CD4-positive, alpha-beta T cell (primary cell): ENCODE results near the gene FUBP1. TPM values are rescaled to one million over a fixed set of nuclear protein-coding genes. Genes with fewer than 3 reads are reported as not detected.

Source experiments
- ATAC-seq: fragments of 200-7000 bp; cut with Tn5 transposase; one replicate; pipeline ENCODE4 v1.10.0; 2022; ENCODE audit warnings: mild to moderate bottlenecking; ENCODE audit not compliant: poor library complexity
- CTCF ChIA-PET: fragments of 350-600 bp; sonication (Branson Sonifier 250); formaldehyde crosslinking; loops from one replicate; lab custom pipeline; 2021; ENCODE audit warnings: antibody characterized with exemption, inconsistent platforms; lab: Charles Lee
- POLR2A ChIA-PET: fragments of 350-600 bp; sonication (Branson Sonifier 250); formaldehyde crosslinking; loops from one replicate; lab custom pipeline; 2021; ENCODE audit warnings: antibody characterized with exemption, inconsistent platforms; lab: Charles Lee
- DNase-seq, 14 experiments: peaks; one replicate each; pipeline ENCODE4 v3.0.0-alpha.2; 2013 to 2020; ENCODE audit warnings: mixed read lengths in 2 of 14
- H3K27ac ChIP-seq, 2 donors: one replicate each; pipeline versions ENCODE4 v1.5.1 to v1.7.0; 2013; ENCODE audit warnings: low read length in 2 of 2, low read depth in 1 of 2, mild to moderate bottlenecking in 1 of 2
- H3K27me3 ChIP-seq, 2 experiments: 1 replicate in 1 of 2; 2 replicates in 1 of 2; pipeline versions ENCODE4 v1.6.1 to v1.7.0; 2013; ENCODE audit warnings: low read length in 2 of 2, control low read depth in 1 of 2, mild to moderate bottlenecking in 1 of 2, moderate library complexity in 1 of 2; ENCODE audit not compliant: insufficient read depth in 2 of 2, control insufficient read depth in 1 of 2
- H3K36me3 ChIP-seq: one replicate; pipeline ENCODE4 v1.6.1; 2013; ENCODE audit warnings: low read length, control low read depth; ENCODE audit not compliant: insufficient read depth
- H3K4me1 ChIP-seq: one replicate; pipeline ENCODE4 v1.6.1; 2013; ENCODE audit warnings: low read length, control low read depth; ENCODE audit not compliant: insufficient read depth
- H3K4me3 ChIP-seq: one replicate; pipeline ENCODE4 v1.5.1; 2013; ENCODE audit warnings: mild to moderate bottlenecking, low read length, moderate library complexity
- H3K9me3 ChIP-seq, 2 experiments: 1 replicate in 1 of 2; 2 replicates in 1 of 2; pipeline versions ENCODE4 v1.6.1 to v1.7.0; 2013; ENCODE audit warnings: low read length in 2 of 2, mild to moderate bottlenecking in 2 of 2, control low read depth in 1 of 2, moderate library complexity in 1 of 2; ENCODE audit not compliant: control insufficient read depth in 1 of 2, insufficient read depth in 1 of 2
- H3K27ac Mint-ChIP-seq: one replicate; pipeline ENCODE4 v1.8.0; 2020; ENCODE audit warnings: mixed read lengths
- H3K27me3 Mint-ChIP-seq: one replicate; pipeline ENCODE4 v1.8.0; 2021; ENCODE audit warnings: mixed read lengths
- H3K36me3 Mint-ChIP-seq: one replicate; pipeline ENCODE4 v1.8.0; 2021; ENCODE audit warnings: low read depth, mixed read lengths
- H3K4me1 Mint-ChIP-seq: one replicate; pipeline ENCODE4 v1.8.0; 2021; ENCODE audit warnings: low read depth, mixed read lengths
- H3K4me3 Mint-ChIP-seq: one replicate; pipeline ENCODE4 v1.8.0; 2020; ENCODE audit warnings: mild to moderate bottlenecking, mixed read lengths
- H3K9me3 Mint-ChIP-seq: one replicate; pipeline ENCODE4 v1.8.0; 2020; ENCODE audit warnings: mixed read lengths
- CTCF ChIP-seq: fragments of 200-600 bp; IDR thresholded peaks from one replicate; pipeline ENCODE4 v1.8.0; 2022; ENCODE audit warnings: antibody characterized with exemption, mild to moderate bottlenecking
- intact Hi-C, 2 experiments: fragments of 100-400 bp; cut with DNase I in 1 of 2; cut with micrococcal nuclease in 1 of 2; formaldehyde crosslinking; loops; one replicate each; pipeline versions ENCODE4 v1.15.1 to v1.9.0; 2023 to 2025; cut with DNase I, micrococcal nuclease
- total RNA-seq, 174 experiments: library from RNA in 2 of 174; stranded (reverse) in 2 of 174; gene quantifications; one replicate each; pipeline ENCODE4 v1.2.3 and lab custom pipeline; 2021 to 2026

FUBP1 gene
- total RNA-seq, 2 experiments from 2014 or later = 196 to 202 TPM

- Histone ChIP-seq H3K27me3 (no peaks in the 10 kb centered on the region), H3K4me3 (no peak overlapping the region), H3K9me3 (no peaks in the 10 kb centered on the region), H3K4me1 (no peaks in the 10 kb centered on the region), H3K36me3 (peaks cover 97% of the 10 kb centered on the region), H3K27ac (no peak overlapping the region)
- no peak for TF ChIP-seq CTCF
- POLR2A ChIA-PET = interaction anchor here (0.7 to 3.5 kb wide), 2 partner anchors 20 to 23 kb away, joined by 4 to 17 read pairs; partner anchors contain the start of gene FUBP1
- CTCF ChIA-PET = interaction anchor here (1.5 kb wide), 1 partner anchor 27 kb away, joined by 3 read pairs; no protein-coding TSS in a partner anchor
- ATAC-seq (no peak), DNase-seq (no peak)
- peaks cover 23% of the 10 kb centered on the region for H3K4me1 Mint-ChIP-seq
- H3K9me3 Mint-ChIP-seq = no peaks in the 10 kb centered on the region
- H3K27ac Mint-ChIP-seq = no peak overlapping the region
- intact Hi-C loops = loop anchor here in 1 of 2 experiments (10.0 kb wide), 2 partner anchors 91 to 391 kb away; no protein-coding TSS in a partner anchor
- no peaks in the 10 kb centered on the region for H3K27me3 Mint-ChIP-seq
- peaks cover 93% of the 10 kb centered on the region for H3K36me3 Mint-ChIP-seq
- no peak overlapping the region for H3K4me3 Mint-ChIP-seq
Observed at GRCh38 chr1:77955709-77956108, 23.2 kb downstream of the FUBP1 start.

GRCh38 chr1:77954521-77954920 lies 24.4 kb downstream of the FUBP1 start:
- no peak for ATAC-seq
- Histone ChIP-seq H3K27ac (no peak overlapping the region), H3K36me3 (peaks cover 97% of the 10 kb centered on the region), H3K9me3 (no peaks in the 10 kb centered on the region), H3K27me3 (no peaks in the 10 kb centered on the region), H3K4me3 (no peak overlapping the region), H3K4me1 (no peaks in the 10 kb centered on the region)
- ChIA-PET POLR2A (interaction anchor here (3.5 kb wide), 1 partner anchor 24 kb away, joined by 17 read pairs; the partner anchor contains the start of gene FUBP1), CTCF (no interaction called here)
- Mint-ChIP-seq H3K27me3 (no peaks in the 10 kb centered on the region), H3K27ac (no peak overlapping the region), H3K4me3 (no peak overlapping the region), H3K4me1 (peaks cover 13% of the 10 kb centered on the region), H3K9me3 (no peaks in the 10 kb centered on the region), H3K36me3 (peaks cover 90% of the 10 kb centered on the region)
- DNase-seq = no peak
- TF ChIP-seq CTCF = no peak
- intact Hi-C loops = loop anchor here in 1 of 2 experiments (5.0 to 10.0 kb wide), 3 partner anchors 90 to 390 kb away; no protein-coding TSS in a partner anchor

- no peaks in the 10 kb centered on the region for H3K27me3 ChIP-seq
- Mint-ChIP-seq H3K36me3 (peaks cover 88% of the 10 kb centered on the region), H3K27me3 (no peaks in the 10 kb centered on the region), H3K4me3 (no peak overlapping the region), H3K4me1 (peaks cover 13% of the 10 kb centered on the region), H3K9me3 (no peaks in the 10 kb centered on the region), H3K27ac (no peak overlapping the region)
- no peak overlapping the region for H3K27ac ChIP-seq
- peaks cover 97% of the 10 kb centered on the region for H3K36me3 ChIP-seq
- ATAC-seq (no peak), DNase-seq (no peak)
- H3K4me3 ChIP-seq = no peak overlapping the region
- intact Hi-C loops = loop anchor here in 1 of 2 experiments (5.0 to 10.0 kb wide), 3 partner anchors 89 to 389 kb away; no protein-coding TSS in a partner anchor
- ChIA-PET POLR2A (no interaction called here), CTCF (no interaction called here)
- H3K9me3 ChIP-seq = no peaks in the 10 kb centered on the region
- no peaks in the 10 kb centered on the region for H3K4me1 ChIP-seq
- TF ChIP-seq CTCF = no peak
Observed at GRCh38 chr1:77953907-77954306, 25.0 kb downstream of the FUBP1 start.
